ENCODE results near the gene GPRC5B. TPM values are rescaled to one million over a fixed set of nuclear protein-coding genes. Genes with fewer than 3 reads are reported as not detected.

GPRC5B gene
- total and polyA plus RNA-seq, 2 of the 8 experiments (the other 6 are each of a cell fraction or from before 2014, with no cell fraction given), result 106 to 160 TPM

- Histone ChIP-seq H3K18ac (ENCODE audit: extremely low read depth, low read length) (no peak overlapping the region), H3K79me1 (ENCODE audit: low read depth, low read length) (no peaks in the 10 kb centered on the region), H3K23me2 (ENCODE audit: low read depth, low read length) (no peaks in the 10 kb centered on the region), H3K4me3 (ENCODE audit: extremely low read depth in 1 of 4, insufficient read depth in 2 of 4, low read depth in 3 of 4, low read length in 4 of 4) (no peak overlapping the region), H3K4ac (replicated peaks; ENCODE audit: insufficient read length, low read depth, low read length) (no peak overlapping the region), H3K56ac (replicated peaks; ENCODE audit: insufficient read length, low read depth, low read length) (no peak overlapping the region), H3K27ac (ENCODE audit: low read depth, low read length) (no peak overlapping the region), H3K9ac (replicated peaks in 1 of 4; ENCODE audit: extremely low read depth in 1 of 4, low read depth in 3 of 4, low read length in 3 of 4) (no peak overlapping the region), H2AK5ac (ENCODE audit: low read depth, low read length) (no peak overlapping the region), H3K4me1 (replicated peaks in 1 of 4; ENCODE audit: control insufficient read depth in 3 of 4, insufficient read depth in 4 of 4, low read length in 3 of 4) (peaks cover 0 to 7% (median 4%) of the 10 kb centered on the region in 4 experiments; a peak in 5 of 7 replicates), H3K27me3 (replicated peaks in 1 of 4; ENCODE audit: control insufficient read depth in 3 of 4, extremely low read depth in 1 of 4, insufficient read depth in 3 of 4, low read length in 3 of 4) (no peaks in the 10 kb centered on the region), H2BK12ac (ENCODE audit: low read depth, low read length) (no peak overlapping the region), H2BK20ac (ENCODE audit: low read length) (no peak overlapping the region), H4K8ac (ENCODE audit: extremely low read depth, insufficient read depth, low read length) (peak overlapping the region; percentile 19; the same call in 1 of the 2 replicates), H3K4me2 (ENCODE audit: insufficient read depth in 1 of 2, low read depth in 2 of 2, low read length in 2 of 2) (no peak overlapping the region), H2AFZ (ENCODE audit: low read length) (no peak overlapping the region), H2BK5ac (ENCODE audit: low read depth, low read length) (no peak overlapping the region), H3K23ac (ENCODE audit: insufficient read length) (no peak overlapping the region), H4K91ac (replicated peaks; ENCODE audit: insufficient read length, low read length) (no peak overlapping the region), H3K36me3 (ENCODE audit: control insufficient read depth in 2 of 4, insufficient read depth in 4 of 4, low read length in 3 of 4) (no peaks in the 10 kb centered on the region), H3K14ac (ENCODE audit: insufficient read length) (no peak overlapping the region), H4K5ac (ENCODE audit: insufficient read length, low read depth, low read length) (no peak overlapping the region), H2BK120ac (replicated peaks; ENCODE audit: low read depth, low read length) (no peak overlapping the region), H3K79me2 (ENCODE audit: control insufficient read depth in 1 of 2, insufficient read depth in 2 of 2, low read length in 2 of 2) (no peaks in the 10 kb centered on the region), H2BK15ac (ENCODE audit: low read length) (no peak overlapping the region), H3K9me3 (ENCODE audit: insufficient read depth in 2 of 2, low read depth in 1 of 2, low read length in 1 of 2) (no peaks in the 10 kb centered on the region), H4K20me1 (replicated peaks in 1 of 2; ENCODE audit: control insufficient read depth in 1 of 2, insufficient read depth in 2 of 2, low read length in 2 of 2) (no peaks in the 10 kb centered on the region)
- WGBS, 2 experiments (ENCODE audit: extremely low coverage in 1 of 2, insufficient coverage in 1 of 2, insufficient read length in 1 of 2, insufficient replicate concordance in 2 of 2, low coverage in 1 of 2, low lambda C conversion rate in 2 of 2, missing lambda C conversion rate in 1 of 2), result 80% methylated on average over 5 of the region's 5 CpGs; no CpG with 5 or more reads in 1 of the 2 experiments
- POLR2A ChIA-PET (ENCODE audit: partially characterized antibody), result no interaction called here
- CTCF ChIA-PET (ENCODE audit: partially characterized antibody), result interaction anchor here (1.2 to 5.0 kb wide), 6 partner anchors 11 to 488 kb away, joined by 3 to 57 read pairs (median 4); no protein-coding TSS in a partner anchor
- DNase-seq (ENCODE audit: low read depth in 1 of 2, low spot score in 2 of 2), result no peak
- no peak for FAIRE-seq
- TF ChIP-seq SP4 (IDR thresholded peaks at IDR 0.05; ENCODE audit: low read length), result no peak
- no peak for TF ChIP-seq KDM1A (IDR thresholded peaks at IDR 0.05; ENCODE audit: borderline replicate concordance, low read length)
- no peak for TF ChIP-seq NANOG (IDR thresholded peaks at IDR 0.05; ENCODE audit: insufficient read depth, low read depth, low read length, poor library complexity, severe bottlenecking)
- TF ChIP-seq GTF2F1 (IDR thresholded peaks at IDR 0.05; ENCODE audit: borderline replicate concordance, low read depth, low read length), result no peak
These were observed 12.3 kb upstream of the GPRC5B start for GRCh38 chr16:19896951-19897350.
